HFF-Myc (cell line): ENCODE results near the gene INHBC.
"Not testable (repeated sequence)": the region's sequence is repeated elsewhere in the genome, so short reads cannot be mapped to it uniquely, and the experiment has no call there.

ENCODE experiments used
- DNase-seq: peaks from one replicate; pipeline ENCODE4 v3.0.0-alpha.2; 2011; ENCODE audit warnings: low read depth; ENCODE audit errors: extremely low read depth
- H3K4me3 ChIP-seq: replicated peaks from 2 replicates; pipeline ENCODE4 v1.5.1; 2011; ENCODE audit warnings: low read depth, mild to moderate bottlenecking, control low read depth, low read length
- TF ChIP-seq, protein P1 (sequence below): IDR thresholded peaks from 2 replicates; pipeline ENCODE4 v1.5.1; 2012; ENCODE audit warnings: mild to moderate bottlenecking, low read depth, low read length, control low read depth; ENCODE audit errors: missing control alignments

Gene INHBC

DNA sequence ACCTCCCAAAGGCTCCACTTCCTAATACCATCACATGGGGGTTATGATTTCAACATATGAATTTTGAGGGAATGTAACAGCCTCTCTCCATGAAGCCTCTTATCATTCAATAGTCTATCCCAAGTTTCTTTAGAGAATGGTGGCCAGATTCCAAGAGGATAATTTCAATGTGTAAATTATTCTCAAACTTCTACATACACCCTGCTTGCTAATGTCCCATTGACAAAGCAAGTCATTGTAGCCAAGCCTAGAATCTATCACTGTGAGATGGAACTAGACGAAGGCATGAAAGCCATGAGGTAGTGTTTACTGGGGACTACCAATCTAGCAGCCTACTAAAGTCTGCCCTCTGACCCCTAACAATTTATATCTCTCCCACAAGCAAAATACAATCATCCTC is 3.8 kb downstream of the INHBC start:
- no peak for DNase-seq
- no peak overlapping the region for H3K4me3 ChIP-seq
- TF ChIP-seq, protein P1, sequence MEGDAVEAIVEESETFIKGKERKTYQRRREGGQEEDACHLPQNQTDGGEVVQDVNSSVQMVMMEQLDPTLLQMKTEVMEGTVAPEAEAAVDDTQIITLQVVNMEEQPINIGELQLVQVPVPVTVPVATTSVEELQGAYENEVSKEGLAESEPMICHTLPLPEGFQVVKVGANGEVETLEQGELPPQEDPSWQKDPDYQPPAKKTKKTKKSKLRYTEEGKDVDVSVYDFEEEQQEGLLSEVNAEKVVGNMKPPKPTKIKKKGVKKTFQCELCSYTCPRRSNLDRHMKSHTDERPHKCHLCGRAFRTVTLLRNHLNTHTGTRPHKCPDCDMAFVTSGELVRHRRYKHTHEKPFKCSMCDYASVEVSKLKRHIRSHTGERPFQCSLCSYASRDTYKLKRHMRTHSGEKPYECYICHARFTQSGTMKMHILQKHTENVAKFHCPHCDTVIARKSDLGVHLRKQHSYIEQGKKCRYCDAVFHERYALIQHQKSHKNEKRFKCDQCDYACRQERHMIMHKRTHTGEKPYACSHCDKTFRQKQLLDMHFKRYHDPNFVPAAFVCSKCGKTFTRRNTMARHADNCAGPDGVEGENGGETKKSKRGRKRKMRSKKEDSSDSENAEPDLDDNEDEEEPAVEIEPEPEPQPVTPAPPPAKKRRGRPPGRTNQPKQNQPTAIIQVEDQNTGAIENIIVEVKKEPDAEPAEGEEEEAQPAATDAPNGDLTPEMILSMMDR: no peak

DNA sequence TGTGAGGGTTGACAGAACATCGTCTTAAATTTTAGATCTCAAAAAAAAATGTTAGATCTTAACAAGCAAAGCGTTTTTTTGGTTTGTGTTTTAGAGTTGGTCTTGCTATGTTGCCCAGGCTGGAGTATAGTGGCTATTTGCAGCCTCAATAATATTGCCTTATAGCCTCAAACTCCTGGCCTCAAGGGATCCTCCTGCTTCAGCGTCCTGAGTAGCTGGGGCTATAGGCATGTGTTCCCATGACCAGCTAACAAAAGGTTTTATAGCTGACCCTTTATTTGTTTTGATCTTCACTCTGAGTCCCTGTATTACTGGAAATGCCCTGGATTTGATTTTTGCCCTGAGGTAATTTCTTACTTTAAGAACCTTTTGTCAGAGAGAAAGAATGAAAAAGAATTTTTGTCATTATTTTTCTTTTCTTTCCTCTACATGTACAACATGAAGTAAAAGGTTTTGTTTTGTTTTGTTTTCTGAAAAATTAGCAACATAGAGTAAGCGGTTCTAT is 5.2 kb downstream of the INHBC start:
- TF ChIP-seq, protein P1: no peak
- no peak overlapping the region for H3K4me3 ChIP-seq
- no peak for DNase-seq

DNA sequence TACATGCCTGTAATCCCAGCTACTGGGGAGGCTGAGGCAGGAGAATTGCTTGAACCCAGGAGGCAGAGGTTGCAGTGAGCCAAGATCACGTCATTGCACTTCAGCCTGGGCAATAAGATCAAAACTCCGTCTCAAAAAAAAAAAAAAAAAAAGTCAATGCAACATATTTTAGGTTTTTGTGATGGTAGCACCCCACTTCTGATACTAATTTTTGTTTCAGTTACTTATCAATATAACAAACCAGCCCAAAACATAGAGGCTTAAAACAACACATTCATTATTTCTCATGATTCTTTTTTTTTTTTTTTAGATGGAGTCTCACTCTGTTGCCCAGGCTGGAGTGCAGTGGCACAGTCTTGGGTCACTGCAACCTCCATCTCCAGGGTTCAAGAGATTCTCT is 6.8 kb downstream of the INHBC start:
- not testable (repeated sequence) for DNase-seq

DNA sequence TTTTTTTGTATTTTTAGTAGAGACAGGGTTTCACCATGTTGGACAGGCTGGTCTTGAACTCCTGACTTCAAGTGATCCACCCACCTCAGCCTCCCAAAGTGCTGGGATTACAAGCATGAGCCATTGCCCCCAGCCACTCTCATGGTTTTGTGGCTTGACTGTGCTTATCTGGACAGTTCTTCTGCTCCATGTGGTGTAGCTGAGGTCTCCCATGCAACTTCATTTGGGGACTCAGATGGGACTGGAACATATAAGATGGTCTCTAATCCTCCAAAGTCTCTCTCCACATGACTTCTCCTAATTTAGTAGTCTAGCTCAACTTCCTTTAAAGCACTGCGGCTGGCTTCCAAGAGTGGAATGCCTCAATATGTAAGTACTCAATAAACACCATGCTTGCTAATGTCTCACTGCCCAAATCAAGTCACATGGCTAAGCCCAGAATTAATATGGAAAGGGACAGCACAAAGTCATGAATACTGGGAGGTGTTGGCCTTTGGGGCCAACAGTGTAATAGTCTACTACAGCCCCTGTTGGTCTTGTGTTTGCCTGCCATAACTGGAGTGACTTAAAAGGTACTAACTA is 7.4 kb downstream of the INHBC start:
- H3K4me3 ChIP-seq: no peak overlapping the region
- TF ChIP-seq, protein P1: no peak
- no peak for DNase-seq

More for the DNA sequence above, 6.8 kb downstream of the INHBC start:
- H3K4me3 ChIP-seq: not testable (repeated sequence)

DNA sequence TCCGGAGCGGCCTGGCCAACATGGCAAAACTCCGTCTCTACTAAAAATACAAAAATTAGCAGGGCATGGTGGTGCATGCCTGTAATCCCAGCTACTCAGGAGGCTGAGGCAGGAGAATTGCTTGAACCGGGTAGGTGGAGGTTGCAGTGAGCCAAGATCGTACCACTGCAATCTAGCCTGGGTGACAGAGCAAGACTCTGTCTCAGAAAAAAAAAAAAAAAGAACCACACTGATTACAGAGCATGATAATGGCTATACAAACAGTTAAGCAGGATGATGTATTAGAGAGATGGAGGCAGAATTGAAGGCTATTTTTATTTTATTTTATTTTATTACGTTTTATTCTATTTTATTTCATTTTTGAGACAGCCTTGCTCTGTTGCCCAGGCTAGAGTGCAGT is 9.8 kb downstream of the INHBC start:
- not testable (repeated sequence) for DNase-seq, H3K4me3 ChIP-seq

DNA sequence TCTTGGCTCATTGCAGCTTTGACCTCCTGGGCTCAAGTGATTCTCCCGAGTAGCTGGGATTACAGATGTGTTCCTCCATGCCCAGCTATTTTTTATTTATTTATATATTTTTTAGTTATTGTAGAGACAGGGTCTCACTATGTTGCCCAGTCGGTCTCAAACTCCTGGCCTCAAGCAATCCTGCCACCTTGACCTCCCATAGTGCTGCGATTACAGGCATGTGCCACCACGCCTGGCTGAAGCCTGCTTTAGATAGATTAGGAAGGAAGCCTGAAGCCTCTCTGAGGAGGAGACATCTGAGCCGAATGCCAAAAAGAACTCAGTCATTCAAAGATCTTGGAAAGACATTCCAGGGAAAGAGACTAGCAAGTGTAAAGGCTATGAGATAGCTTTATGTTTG is 10.2 kb downstream of the INHBC start:
- no peak overlapping the region for H3K4me3 ChIP-seq
- no peak for DNase-seq
- TF ChIP-seq, protein P1: no peak

DNA sequence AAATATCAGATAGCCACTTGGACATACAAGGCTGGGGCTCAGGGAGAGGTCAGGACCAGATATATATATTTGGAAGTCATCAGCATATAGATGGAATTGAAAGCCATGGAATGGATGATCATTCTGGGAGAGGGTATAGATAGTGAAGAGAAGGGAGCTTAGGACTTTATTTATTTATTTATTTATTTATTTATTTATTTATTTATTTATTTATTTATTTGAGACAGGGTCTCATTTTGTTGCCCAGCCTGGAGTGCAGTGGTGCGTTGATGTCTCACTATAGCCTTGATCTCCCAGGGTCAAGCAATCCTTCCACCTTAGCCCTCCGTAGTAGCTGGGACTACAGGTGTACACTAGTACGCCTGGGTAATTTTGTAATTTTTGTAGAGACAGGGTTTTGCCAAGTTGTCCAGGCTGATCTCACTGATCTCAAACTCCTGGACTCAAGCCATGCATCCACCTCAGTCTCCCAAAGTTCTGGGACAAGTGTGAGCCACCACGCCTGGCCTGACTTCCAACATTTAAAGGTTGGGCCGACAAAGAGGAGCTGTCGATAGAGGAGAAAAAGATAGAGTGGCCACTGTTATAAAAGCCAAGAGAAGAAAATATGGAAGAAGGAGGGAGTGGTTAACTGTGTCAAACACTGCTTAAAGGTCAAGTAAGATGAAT is 11.8 kb downstream of the INHBC start:
- TF ChIP-seq, protein P1: no peak
- no peak for DNase-seq

DNA sequence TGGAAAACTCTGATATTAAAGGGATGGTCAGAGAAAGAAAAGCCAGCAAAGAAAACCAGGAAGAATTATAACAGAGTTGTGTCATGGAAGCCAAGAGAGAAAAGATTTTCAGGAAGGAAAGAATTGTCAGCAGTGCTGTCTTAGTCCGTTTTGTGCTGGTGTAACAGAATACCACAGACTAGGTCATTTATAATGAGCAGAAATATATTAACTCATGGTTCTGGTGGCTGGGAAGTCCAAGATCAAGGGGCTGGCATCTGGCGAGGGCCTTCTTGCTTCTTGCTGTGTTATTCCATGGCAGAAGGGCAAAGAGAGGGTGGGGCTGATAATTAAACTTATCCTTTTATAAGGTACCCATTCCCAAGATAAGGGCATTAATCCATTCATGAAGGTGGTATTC is 14.1 kb downstream of the INHBC start:
- no peak for DNase-seq
- no peak overlapping the region for H3K4me3 ChIP-seq
- TF ChIP-seq, protein P1: no peak

More for the DNA sequence above, 11.8 kb downstream of the INHBC start:
- H3K4me3 ChIP-seq: no peak overlapping the region
